M059J (cell line): ENCODE results near the gene C3orf18. TPM values are rescaled to one million over a fixed set of nuclear protein-coding genes. Genes with fewer than 3 reads are reported as not detected.

Source experiments
- DNase-seq: peaks from one replicate; pipeline ENCODE4 v3.0.0-alpha.2; 2012; ENCODE audit warnings: low read depth
- total RNA-seq: library from RNA; depleted of rRNA; stranded (reverse); fragments of >200 nt; shearing (Covaris generic); gene quantifications from 2 replicates; pipeline ENCODE4 v1.2.3, GENCODE V29; 2014

C3orf18 gene
- total RNA-seq, 1 experiment from 2014 or later = 2.7 TPM

DNA sequence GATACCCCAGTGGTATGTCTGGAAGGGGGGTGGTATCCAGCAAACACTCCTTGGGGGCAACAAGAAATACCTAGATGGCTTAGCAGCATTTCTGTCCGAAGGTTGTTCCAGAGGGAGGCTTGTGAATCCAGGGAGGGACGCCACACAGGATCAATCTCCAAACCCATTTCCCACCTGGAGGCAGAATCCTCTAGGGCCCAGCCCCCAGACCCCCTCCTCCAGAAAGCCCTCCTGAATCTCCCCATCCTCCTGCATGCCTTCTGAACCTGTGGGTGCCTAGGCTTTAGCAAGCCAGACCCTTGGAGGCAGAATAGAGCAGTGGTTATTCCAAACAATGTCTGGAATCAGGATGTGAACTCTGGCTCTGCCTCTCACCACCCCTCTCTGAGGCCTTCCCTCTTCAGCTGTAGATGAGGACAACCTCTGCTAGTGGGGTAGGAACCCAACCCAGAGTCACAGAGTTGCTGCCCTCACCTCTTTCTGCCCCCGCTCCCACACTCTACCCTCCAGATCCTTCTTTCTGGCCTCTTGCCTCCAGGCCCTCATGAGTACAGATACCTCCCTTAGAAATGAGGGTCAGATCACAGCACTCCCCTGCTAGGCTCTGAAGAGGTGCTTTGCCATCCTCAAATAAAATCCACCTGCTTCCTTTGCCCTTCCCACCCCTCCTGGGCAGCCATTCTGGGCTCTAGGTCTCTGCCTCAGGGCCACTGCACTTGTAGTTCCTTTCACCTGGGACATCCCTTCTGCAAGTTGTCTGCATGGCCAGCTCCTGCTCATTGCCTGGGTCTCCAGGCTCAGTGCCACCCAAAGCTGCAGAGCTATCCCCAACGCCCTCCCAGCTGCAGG is 35.9 kb upstream of the C3orf18 start:
- DNase-seq = no peak

DNA sequence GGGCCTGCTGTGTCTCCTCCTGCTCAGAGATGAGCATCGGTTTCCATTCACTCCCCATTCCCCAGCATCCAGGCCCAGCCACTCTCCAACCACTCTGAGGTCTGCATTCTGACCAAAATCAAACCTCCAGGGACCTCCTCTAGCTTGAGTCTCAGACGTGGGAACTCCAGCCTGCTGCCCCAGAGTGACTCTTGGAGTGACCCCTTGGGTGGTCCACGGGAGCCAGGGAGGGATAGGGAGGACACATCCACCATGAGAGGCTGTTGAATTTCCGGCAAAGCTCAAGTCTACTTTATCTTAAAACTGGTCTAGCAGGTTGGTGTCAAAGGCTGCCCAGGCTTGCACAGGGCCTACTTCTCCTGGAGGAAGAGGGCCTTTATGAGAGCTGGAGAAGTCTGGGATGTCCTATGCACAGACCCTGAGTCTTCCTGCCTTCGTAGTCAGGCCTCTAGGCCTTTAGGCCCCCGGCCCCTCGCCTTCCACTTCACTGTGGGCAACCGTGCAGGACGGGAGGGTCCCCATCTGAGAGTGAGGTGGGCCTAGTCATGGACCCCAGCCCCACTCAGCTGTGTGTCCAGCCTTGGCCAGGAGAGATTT is 35.1 kb upstream of the C3orf18 start:
- no peak for DNase-seq

DNA sequence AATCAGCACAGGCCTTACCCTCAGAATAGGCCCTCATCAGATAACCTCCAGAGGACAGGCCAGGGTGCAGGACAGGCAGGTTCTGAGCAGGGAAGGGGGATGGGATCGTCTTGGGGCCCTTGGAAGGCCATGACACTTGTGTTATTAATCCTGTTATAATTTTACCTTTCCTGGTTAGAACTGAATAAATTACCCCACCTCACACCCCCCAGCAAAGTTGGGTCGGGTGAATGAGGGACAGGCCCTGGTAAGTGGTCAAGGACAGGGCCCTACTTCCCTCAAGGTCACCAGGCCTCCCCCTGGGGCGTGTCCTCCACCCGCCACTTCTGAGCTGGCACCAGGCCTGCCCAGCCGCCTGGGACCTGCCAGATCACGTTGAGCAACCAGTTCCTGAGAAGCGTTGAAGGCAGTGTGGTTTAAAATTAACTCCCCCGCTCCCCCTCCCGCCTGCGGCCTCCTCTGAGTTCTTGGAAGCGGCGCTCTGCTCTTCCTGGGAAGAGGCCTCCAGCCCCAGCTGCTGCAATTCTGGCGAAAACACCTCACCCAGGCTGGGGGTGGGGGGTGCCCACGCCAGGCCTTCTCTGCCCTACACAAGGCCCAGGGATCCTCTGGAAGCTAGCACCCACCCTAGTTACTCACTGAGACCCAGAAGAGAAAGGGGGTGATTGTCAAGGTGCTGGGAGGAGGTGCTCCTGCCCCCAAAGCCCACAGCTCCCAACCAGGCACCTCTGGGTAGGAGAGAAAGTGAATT is 33.5 kb upstream of the C3orf18 start:
- peak; percentile 94 for DNase-seq

GRCh38 chr3:50600141-50600753 is 32.7 kb upstream of the C3orf18 start:
- DNase-seq = no peak

DNA sequence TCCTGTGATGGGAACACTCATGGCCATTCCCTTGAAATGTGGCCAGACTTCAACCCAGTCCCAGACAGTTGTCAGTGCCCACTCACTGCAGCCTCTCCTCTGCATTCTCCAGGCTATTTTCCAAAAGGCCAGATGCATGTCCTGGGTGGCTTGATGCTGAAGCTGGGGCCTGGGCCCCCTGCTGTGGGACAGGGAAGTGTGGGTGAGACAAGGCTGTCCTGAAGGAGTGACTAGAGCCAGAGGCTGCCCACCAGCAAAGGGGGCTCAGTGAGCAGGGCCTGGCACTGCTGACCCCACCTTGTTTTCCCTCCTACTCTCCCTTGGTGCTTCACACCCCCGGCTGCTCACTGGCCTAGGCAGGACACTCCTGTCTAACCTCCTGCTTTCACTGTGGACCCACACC is 32.2 kb upstream of the C3orf18 start:
- no peak for DNase-seq

- DNase-seq = no peak
Observed at GRCh38 chr3:50599115-50599715, 31.7 kb upstream of the C3orf18 start.

DNA sequence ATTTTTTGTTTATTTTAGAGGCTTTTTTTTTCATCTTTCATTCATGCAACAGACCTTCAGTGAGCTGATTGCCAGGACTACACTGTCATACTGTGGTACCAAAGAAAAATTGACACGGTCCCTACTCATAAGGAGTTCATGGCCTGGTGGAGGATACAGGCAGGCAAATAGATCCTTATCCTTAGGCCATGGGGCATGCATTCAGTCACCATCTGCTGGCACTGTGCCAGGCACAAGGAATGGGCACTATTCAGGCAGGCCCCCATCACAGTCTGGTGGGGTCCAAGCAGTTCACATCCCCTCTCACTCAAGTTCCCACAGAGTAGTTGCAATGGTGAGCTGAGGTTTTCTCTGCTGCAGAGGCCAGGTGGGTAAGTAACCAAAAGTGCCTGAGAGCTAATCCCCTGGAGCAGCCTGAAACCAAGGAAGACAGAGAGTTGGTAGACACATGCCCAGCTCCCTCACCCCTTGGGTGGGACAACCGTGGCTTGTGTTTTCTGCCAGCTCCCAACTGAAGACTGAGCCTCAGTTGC is 26.8 kb upstream of the C3orf18 start:
- no peak for DNase-seq

DNA sequence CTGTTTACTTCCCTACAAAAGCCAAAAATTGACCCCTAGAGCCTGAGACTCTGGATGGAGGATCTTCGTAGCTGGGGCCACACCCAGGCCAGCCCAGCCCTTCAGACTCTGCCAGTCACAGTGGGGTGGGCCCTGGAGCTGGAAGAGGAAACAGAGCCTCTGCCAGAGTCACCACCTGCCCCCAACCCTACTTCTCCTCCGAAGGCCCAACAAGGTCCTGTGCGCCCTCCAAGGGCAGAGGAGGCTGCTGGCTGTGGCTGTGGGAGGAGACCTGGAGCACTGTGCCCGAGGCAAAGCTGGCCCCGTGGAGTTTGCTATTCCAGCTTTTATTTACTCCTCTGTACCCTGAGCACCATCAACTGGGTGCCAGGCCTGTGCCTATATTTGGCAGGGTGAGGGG is 25.0 kb upstream of the C3orf18 start:
- no peak for DNase-seq

DNA sequence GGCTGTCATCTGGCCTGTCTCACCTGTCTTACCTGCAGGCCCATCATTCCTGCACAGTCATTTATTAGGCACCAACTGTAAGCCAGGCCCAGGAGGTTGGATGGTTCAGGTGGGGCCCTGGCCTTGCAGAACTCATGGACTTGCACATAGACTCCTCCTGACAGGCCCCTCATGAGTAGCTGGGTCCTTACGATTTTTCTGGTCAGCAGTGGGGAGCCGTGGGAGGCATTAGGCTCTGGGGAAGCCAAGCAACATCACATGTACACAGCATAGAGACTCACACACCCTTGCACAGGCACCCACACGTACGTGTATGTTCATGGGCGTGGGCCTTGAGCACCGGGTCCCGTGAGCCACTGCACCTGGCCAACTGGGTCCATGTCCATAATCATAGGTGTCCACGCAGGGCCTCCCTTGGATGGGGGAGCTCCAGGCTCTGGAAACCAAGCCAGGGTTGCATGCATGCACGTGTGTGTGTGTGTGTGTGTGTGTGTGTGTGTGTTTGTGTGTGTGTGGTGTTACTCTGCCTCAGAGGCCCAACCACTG is 23.7 kb upstream of the C3orf18 start:
- DNase-seq = no peak

GRCh38 chr3:50588759-50589433 is 21.3 kb upstream of the C3orf18 start:
- DNase-seq = peak; percentile 28

DNA sequence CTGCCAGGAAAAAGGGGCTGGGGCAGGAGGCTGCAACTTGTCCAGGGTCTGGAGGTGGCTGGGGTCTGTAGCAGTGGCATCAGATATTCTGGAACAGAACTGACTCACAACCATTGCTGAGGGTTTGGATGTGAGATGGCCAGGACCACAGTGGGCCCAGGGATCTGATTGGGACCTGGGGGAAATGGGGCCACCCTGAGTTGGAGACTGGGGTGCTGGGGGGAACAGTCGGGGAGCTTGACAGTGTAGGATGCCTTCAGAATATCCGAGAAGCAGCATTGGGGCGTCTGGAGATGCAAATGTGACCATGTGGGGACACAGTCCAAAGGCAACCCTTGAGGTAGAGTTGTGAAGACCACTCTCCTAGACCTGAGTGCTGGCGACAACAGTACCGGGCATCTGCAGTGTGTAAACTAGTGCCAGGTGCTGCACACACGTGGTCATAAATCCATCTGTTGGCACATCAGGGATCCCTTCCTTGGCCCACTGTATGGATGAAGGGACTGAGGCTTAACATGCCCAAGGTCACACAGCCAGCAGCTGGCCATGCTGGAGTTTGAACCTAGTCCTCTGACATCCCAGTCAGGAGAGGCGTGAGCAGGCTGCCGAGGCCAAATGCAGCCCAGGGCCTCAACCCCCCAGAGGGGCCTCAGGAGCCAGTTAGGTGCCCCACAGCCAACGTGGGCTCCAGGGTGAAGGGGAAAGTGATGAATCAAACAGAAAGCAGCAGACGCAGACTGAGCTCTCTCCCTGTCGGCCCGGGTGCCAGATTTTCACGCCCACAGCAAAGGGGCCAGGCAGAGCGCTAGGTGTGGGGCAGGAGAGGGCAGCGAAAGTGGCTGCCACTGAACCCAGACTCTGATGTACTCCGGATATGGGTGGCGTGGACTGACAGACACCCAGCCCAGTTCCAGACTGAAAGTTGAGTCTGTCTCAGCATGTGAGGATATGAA is 20.5 kb upstream of the C3orf18 start:
- DNase-seq = no peak

GRCh38 chr3:50587373-50587772 is 19.8 kb upstream of the C3orf18 start:
- peak; percentile 30 for DNase-seq

DNA sequence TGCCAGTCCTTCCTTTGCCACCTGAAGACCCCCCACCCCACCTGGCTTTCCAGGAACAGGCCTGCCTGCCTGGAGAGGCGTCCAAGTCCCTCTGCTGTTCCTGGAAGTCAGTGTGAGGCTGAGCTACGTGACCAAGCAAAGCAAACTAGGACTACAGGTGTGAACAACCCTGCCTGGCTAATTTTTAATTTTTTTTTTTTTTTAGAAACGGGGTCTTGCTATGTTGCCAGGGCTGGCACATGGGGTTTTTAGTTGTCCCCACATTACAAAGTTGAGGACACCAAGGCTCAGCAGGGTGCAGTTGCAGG is 19.2 kb upstream of the C3orf18 start:
- no peak for DNase-seq

DNA sequence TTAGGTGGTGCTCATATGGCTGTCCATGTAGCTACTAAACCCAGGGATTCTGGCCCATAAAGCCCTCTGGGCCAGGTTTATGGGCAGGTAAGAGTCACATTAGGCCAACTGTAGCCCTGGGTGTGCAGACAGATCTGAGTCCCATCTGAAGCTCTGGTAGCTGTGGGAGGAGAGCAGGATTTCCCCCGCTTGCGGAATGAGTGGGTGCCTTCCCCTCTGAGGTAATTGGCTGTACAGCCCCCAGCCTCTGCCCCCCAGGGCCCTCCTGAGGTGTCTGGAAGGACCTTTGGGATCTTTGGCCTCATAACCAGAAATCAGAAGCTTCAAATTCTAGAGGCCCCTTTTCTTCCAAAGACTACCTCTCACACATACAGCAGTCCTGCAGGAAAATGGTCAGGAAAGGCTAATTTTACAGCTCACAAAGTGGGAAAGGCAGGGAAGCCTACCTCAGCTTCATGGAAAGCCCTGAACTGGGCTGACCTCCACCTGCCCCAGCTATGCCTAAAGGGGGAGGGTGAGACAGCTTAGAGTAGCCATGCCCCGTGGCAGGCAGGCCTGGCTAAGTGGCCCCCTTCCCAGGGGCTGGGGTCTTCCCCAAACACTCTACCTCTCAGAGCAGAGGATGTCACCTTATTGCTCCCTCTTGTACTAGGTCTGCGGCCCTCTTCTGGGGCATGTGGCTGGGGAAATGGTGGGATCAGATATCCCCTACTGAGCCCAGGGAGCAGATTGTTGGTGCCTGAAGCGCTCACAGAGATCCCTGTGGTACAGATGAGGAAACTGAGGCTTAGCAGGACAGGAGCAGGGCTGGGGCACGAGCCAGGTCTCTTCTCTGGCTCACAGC is 18.6 kb upstream of the C3orf18 start:
- no peak for DNase-seq

DNA sequence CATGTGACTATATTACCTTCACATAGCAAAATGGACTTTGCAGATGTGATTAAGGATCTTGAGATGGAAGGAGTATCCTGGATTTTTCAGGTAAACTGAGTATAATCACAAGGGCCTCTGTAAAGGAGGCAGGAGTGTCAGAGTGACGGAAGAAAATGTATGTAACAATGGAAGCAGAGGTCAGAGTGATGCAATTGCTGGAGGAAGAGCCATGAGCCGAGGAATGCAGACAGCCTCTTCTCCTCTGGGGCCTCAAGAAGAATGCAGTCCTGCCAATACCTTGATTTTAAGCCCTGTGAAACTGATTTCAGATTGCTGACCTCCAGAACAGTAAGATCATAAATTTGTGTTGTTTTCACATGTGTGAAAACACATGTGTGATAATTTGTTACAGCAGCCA is 16.8 kb upstream of the C3orf18 start:
- no peak for DNase-seq

GRCh38 chr3:50583897-50584296 is 16.4 kb upstream of the C3orf18 start:
- no peak for DNase-seq

DNA sequence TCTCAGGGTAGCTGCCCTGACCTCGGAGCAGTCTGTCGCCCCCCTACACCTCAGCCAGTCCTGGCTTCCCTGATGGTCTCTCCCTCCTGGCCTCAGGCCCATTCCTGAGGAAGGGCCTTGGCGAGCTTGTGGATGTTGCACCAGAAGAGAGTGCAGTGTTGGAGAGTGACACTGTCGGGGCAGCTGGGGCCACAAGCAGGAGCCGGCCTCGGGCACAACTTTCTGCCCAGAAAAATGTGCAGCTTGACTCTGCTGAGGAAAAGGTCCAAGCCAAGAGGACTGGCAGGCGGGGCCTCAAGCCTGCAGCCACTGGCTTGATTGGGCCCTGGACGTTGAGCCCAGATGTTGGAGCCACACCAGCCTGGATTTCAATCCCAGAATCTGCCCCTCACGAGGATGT is 14.5 kb upstream of the C3orf18 start:
- DNase-seq = no peak

- no peak for DNase-seq
Observed at GRCh38 chr3:50581459-50581842, 13.9 kb upstream of the C3orf18 start.
